AG09319 (cell line): ENCODE measurements around the gene SYNPO.
A peak's percentile ranks its signal among the peaks of the same experiment; 100 is the strongest.

Experiments used
- DNase-seq: peaks from one replicate; pipeline ENCODE4 v3.0.0-alpha.2; 2010; ENCODE audit warnings: low read depth; ENCODE audit errors: extremely low read depth
- CTCF ChIP-seq: IDR thresholded peaks from 2 replicates; pipeline ENCODE4 v1.5.1; 2011; ENCODE audit warnings: low read depth, mild to moderate bottlenecking, inconsistent platforms, low read length, moderate library complexity

SYNPO gene

GRCh38 chr5:150649108-150650020 is 8.9 kb downstream of the SYNPO start:
- DNase-seq = no peak
- TF ChIP-seq CTCF = no peak

- DNase-seq = no peak
- TF ChIP-seq CTCF = no peak
Observed at GRCh38 chr5:150650021-150651006, 9.9 kb downstream of the SYNPO start.

- no peak for DNase-seq
- TF ChIP-seq CTCF = no peak
Observed at GRCh38 chr5:150651382-150651781, 10.9 kb downstream of the SYNPO start.

- no peak for TF ChIP-seq CTCF
- DNase-seq = no peak
Observed at GRCh38 chr5:150651924-150652671, 11.6 kb downstream of the SYNPO start.

- TF ChIP-seq CTCF = peak; percentile 41
- DNase-seq = no peak
Observed at GRCh38 chr5:150653145-150653761, 12.8 kb downstream of the SYNPO start.

- DNase-seq = no peak
- no peak for TF ChIP-seq CTCF
Observed at GRCh38 chr5:150653762-150654556, 13.5 kb downstream of the SYNPO start.
